HG02610 (cell line): Measurements from ENCODE around the gene MCTP2.

Experiments
- ATAC-seq: cut with Tn5 transposase; IDR thresholded peaks from one replicate; pipeline ENCODE4 v1.9.1; 2021; ENCODE audit warnings: mild to moderate bottlenecking, moderate library complexity; ENCODE audit not compliant: unreplicated experiment

Gene MCTP2

DNA sequence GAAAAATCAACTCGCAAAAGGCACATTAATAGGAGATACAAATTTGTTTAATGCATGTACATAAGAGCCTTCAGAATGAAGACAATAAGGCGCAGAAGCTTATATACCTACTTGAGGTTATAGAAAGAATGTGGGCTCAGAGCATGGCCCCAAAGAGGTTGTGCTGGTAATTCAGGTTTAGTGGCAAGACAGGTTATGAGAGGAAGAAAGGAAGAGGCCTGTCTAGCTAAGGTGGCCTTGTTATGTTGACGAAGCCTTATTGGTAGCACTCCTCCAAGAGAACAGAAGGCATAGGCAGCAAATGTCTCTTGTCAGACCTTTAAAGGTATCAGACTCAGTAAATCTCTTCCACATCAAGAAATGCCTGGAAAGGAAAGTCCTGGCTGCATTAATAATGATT, 290.8 kb downstream of the MCTP2 start:
- ATAC-seq, result no peak

DNA sequence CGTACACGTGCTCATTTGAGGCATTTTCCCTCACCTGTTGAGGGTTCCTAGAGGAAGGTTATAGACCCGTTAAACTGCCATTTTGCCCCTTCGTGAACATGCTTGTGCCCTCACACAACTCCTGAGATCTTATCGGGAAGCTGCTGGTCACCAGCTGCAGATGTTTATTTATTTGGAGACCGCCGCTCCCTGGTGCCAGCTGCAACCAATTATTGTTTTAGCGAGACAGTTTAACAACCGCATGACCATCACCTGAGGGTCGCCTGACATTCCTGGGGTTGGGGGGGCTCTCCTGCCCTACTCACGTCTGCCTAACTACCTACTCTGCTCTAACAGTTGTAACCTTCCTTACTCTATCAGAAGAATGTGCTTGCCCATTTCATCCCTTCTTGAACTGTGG, 292.5 kb downstream of the MCTP2 start:
- ATAC-seq, result no peak

DNA sequence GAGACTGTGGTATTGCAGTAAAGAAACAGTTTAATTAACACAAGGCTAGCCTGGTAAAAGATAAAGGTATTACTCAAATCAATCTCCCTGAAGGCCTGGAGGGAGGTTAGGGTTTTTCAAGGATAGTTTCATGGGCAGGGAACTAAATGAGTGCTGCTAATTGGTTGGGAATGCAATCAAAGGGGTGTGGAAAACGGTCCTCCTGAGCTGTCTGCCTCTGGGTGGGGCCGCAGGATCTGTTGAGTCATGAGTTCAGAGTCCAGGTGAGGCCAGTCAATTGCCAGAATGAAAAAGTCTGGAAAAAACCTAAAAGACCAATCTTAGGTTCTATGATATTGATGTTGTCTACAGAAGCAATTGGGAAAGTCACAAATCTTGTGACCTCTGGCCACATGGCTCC, 293.2 kb downstream of the MCTP2 start:
- no peak for ATAC-seq

DNA sequence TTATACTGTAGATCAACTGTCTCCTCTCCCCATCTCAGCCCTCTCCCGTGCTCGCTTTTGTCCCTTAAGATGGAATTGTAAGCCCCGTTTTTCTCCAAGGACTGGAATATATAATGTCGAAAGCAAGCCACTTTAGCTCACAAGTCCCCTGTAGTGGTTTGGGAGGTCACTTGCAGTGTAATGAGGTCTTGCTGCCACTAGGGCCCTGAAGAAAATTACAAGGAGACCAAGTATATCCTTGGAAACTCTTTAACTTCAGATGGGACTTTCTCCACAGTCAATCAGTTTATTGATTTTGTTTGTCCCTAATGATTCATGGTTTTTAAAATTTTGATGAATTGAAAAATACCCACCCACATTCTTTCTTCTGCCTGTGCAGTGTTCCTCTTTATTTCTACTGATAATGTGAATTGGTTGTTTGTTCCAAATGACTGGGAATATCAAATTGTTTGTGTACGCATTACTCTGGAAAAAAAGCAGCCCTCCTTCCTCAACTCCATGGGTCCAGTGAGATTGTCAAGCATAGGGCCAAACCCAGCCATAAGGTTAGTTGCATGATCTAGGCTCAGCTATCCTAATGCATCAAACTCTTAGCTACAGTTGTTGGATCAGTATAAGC, 294.8 kb downstream of the MCTP2 start:
- peak; percentile 49 for ATAC-seq

DNA sequence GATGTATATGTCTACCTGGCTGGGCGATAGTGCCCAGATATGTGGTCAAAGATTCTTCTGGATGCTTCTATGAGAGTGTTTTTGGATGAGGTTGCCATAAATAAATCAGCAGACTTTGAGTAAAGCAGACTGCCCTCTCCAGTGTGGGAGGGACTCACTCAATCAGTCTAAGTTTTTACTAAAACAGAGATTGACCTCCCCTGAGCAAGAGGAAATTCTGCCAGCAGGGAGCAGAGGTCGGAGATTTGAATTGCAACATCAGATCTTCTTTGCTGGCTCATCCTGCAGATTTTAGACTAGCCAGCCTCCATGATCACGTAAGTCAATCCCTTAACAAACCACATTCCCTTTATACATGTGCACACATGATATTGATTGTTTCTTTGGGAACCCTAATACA, 300.9 kb downstream of the MCTP2 start:
- no peak for ATAC-seq
